ENCODE results near the gene FAM240A.

DNA sequence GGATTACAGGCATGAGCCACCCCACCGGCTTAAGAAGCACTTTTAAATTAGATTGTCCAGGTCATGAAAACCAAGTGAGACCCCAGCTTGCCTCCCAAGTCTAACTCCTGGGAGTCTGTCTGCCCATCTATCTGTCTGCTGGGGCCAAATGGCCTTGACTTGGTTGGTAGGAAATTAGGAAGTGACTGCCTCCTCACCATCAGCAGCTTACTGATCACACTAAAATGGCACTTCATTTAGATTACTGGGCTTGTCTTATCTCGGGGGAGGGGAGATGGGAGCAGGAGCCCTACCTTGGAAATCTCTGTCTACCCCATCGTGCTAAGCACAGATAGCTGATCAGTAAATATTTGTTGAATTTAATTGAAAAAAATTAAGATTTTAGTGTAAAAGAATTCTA is 40.6 kb upstream of the FAM240A start:
- TF ChIP-seq POLR2AphosphoS5 (IDR thresholded peaks at IDR 0.05; ENCODE audit: low read depth, low read length) = no peak
- no peak for TF ChIP-seq MAX (IDR thresholded peaks at IDR 0.05)
- no peak for TF ChIP-seq ZFX (IDR thresholded peaks at IDR 0.05)
- TF ChIP-seq FOSL1 (IDR thresholded peaks at IDR 0.05; ENCODE audit: low read depth) = no peak
- TF ChIP-seq SRF (IDR thresholded peaks at IDR 0.05; ENCODE audit: low read depth) = no peak
- TF ChIP-seq, protein P1, sequence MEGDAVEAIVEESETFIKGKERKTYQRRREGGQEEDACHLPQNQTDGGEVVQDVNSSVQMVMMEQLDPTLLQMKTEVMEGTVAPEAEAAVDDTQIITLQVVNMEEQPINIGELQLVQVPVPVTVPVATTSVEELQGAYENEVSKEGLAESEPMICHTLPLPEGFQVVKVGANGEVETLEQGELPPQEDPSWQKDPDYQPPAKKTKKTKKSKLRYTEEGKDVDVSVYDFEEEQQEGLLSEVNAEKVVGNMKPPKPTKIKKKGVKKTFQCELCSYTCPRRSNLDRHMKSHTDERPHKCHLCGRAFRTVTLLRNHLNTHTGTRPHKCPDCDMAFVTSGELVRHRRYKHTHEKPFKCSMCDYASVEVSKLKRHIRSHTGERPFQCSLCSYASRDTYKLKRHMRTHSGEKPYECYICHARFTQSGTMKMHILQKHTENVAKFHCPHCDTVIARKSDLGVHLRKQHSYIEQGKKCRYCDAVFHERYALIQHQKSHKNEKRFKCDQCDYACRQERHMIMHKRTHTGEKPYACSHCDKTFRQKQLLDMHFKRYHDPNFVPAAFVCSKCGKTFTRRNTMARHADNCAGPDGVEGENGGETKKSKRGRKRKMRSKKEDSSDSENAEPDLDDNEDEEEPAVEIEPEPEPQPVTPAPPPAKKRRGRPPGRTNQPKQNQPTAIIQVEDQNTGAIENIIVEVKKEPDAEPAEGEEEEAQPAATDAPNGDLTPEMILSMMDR (IDR thresholded peaks at IDR 0.05 in 2 of 3, conservative IDR thresholded peaks at IDR 0.05 in 1 of 3; ENCODE audit: borderline replicate concordance in 1 of 3, insufficient read depth in 1 of 3, low read depth in 2 of 3, low read length in 2 of 3) = no peak
- no peak for TF ChIP-seq ATF3 (IDR thresholded peaks at IDR 0.05)
